Natural killer cell (primary cell): ENCODE data around the gene EPHB2. TPM values are rescaled to one million over a fixed set of nuclear protein-coding genes. Genes with fewer than 3 reads are reported as not detected.

Experiments used
- ATAC-seq, 3 donors: fragments of 150-1000 bp in 2 of 3; fragments of 200-7000 bp in 1 of 3; cut with Tn5 transposase; 1 replicate in 1 of 3; 2 replicates in 2 of 3; pipeline ENCODE4 v1.10.0; 2021; ENCODE audit warnings: mild to moderate bottlenecking in 2 of 3, moderate library complexity in 2 of 3
- DNase-seq, 2 donors: peaks; one replicate each; pipeline versions ENCODE4 v3.0.0 to v3.0.0-alpha.2; 2013 to 2021; ENCODE audit warnings: mixed read lengths in 1 of 2
- H3K27ac ChIP-seq: one replicate; pipeline ENCODE4 v1.5.1; 2013; ENCODE audit warnings: mild to moderate bottlenecking, low read length
- H3K27me3 ChIP-seq: one replicate; pipeline ENCODE4 v1.6.1; 2013; ENCODE audit warnings: low read length; ENCODE audit not compliant: control insufficient read depth, insufficient read depth
- H3K36me3 ChIP-seq: one replicate; pipeline ENCODE4 v1.6.1; 2013; ENCODE audit warnings: low read length; ENCODE audit not compliant: control insufficient read depth, insufficient read depth
- H3K4me1 ChIP-seq: one replicate; pipeline ENCODE4 v1.6.1; 2013; ENCODE audit warnings: low read length; ENCODE audit not compliant: control insufficient read depth, insufficient read depth
- H3K4me3 ChIP-seq: one replicate; pipeline ENCODE4 v1.5.1; 2013; ENCODE audit warnings: low read length
- H3K9me3 ChIP-seq: one replicate; pipeline ENCODE4 v1.6.1; 2013; ENCODE audit warnings: low read length; ENCODE audit not compliant: control insufficient read depth, insufficient read depth
- H3K27ac Mint-ChIP-seq, 2 donors: one replicate each; pipeline ENCODE4 v1.8.0; 2022; ENCODE audit warnings: mild to moderate bottlenecking in 2 of 2, mixed read lengths in 2 of 2, moderate library complexity in 1 of 2
- H3K27me3 Mint-ChIP-seq, 2 donors: one replicate each; pipeline ENCODE4 v1.8.0; 2022; ENCODE audit warnings: low read depth in 2 of 2, mixed read lengths in 2 of 2
- H3K36me3 Mint-ChIP-seq: one replicate; pipeline ENCODE4 v1.8.0; 2022; ENCODE audit warnings: mixed read lengths
- H3K4me1 Mint-ChIP-seq, 2 donors: one replicate each; pipeline ENCODE4 v1.8.0; 2022; ENCODE audit warnings: mixed read lengths in 2 of 2
- H3K4me3 Mint-ChIP-seq: one replicate; pipeline ENCODE4 v1.8.0; 2022; ENCODE audit warnings: mild to moderate bottlenecking, moderate library complexity, mixed read lengths
- H3K9me3 Mint-ChIP-seq, 2 donors: one replicate each; pipeline ENCODE4 v1.8.0; 2022; ENCODE audit warnings: mixed read lengths in 2 of 2
- CTCF ChIP-seq: fragments of 200-600 bp; IDR thresholded peaks from one replicate; pipeline ENCODE4 v1.8.0; 2022; ENCODE audit warnings: antibody characterized with exemption
- WGBS: methylation state at CpG from one replicate; pipeline ENCODE4 v1.1.7; 2013; ENCODE audit warnings: missing lambda C conversion rate; ENCODE audit not compliant: insufficient coverage; 5-methylcytosine and 5-hydroxymethylcytosine counted together
- intact Hi-C: fragments of 100-400 bp; cut with micrococcal nuclease; formaldehyde crosslinking; loops from one replicate; pipeline ENCODE4 v1.14.2; 2022
- total RNA-seq, 4 donors: library from RNA; stranded (reverse); fragments of 120-200 nt in 1 of 4; gene quantifications; one replicate each; pipeline versions ENCODE4 v1.2.3 to v1.2.4, GENCODE V29; 2013 to 2022

The EPHB2 gene
- total RNA-seq, 3 donors from 2014 or later (not counting 1 experiment from before 2014, with no cell fraction given) = 0.14 to 0.23 TPM; not detected in 1

DNA sequence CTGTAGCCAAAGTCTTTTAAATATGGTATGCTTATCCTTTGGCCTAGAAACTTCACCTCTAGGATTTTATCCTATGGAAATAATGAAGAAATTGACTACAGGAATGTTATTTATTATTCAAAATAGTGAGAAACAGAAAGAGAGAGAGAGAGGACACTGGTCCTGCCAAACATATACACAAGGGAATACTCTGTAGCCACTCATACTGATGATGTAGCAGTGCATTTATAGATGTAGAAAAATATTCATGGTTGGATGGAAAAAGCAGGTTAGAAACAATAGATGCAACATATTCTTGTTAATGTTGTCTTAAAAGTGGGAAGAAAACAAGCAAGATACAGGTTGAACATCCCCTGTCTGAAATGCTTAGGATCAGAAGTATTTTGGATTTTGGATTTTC lies 22.2 kb upstream of the EPHB2 start:
- no peak for TF ChIP-seq CTCF
- intact Hi-C loops = no loop called here
- no peaks in the 10 kb centered on the region for H3K27me3 ChIP-seq
- no peak overlapping the region for H3K27ac ChIP-seq
- no peak overlapping the region for H3K4me3 ChIP-seq
- Mint-ChIP-seq H3K4me3 (no peak overlapping the region), H3K27ac (no peak overlapping the region), H3K36me3 (no peaks in the 10 kb centered on the region), H3K4me1 (no peaks in the 10 kb centered on the region), H3K27me3 (peaks cover 16 to 29% of the 10 kb centered on the region in 2 donors), H3K9me3 (no peaks in the 10 kb centered on the region)
- ATAC-seq (no peak), DNase-seq (no peak)
- H3K36me3 ChIP-seq = no peaks in the 10 kb centered on the region
- H3K4me1 ChIP-seq = no peaks in the 10 kb centered on the region
- no peaks in the 10 kb centered on the region for H3K9me3 ChIP-seq

DNA sequence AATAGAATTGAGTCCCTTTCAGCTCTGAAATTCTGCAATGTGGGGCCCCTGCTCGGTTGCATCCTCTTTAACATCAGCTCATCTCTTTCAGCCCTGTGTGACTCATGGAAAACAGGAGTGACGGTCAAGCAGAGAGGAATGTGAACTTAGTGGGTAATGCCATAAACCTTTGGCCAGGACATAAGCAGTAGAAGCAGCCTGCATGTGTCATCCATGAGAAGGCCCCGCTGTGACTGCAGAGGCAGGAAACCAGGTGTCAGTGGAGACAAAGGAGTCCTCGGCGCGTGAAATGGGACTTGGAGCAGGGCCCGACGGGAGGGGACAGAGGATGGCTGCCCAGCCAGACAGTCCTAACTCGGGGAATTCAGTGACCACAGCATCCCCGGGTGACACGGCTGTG lies 21.1 kb upstream of the EPHB2 start:
- H3K36me3 Mint-ChIP-seq = no peaks in the 10 kb centered on the region

GRCh38 chr1:22691031-22691753 lies 19.4 kb upstream of the EPHB2 start:
- Histone ChIP-seq H3K36me3 (no peaks in the 10 kb centered on the region), H3K27me3 (no peaks in the 10 kb centered on the region), H3K4me3 (no peak overlapping the region), H3K4me1 (no peaks in the 10 kb centered on the region), H3K27ac (no peak overlapping the region), H3K9me3 (no peaks in the 10 kb centered on the region)
- Mint-ChIP-seq H3K4me3 (no peak overlapping the region), H3K9me3 (no peaks in the 10 kb centered on the region), H3K4me1 (no peaks in the 10 kb centered on the region), H3K27me3 (peaks cover 9 to 13% of the 10 kb centered on the region in 2 donors), H3K36me3 (no peaks in the 10 kb centered on the region), H3K27ac (no peak overlapping the region)
- 71% methylated on average over 7 of the region's 13 CpGs for WGBS
- DNase-seq (no peak), ATAC-seq (no peak)
- intact Hi-C loops = no loop called here
- no peak for TF ChIP-seq CTCF

More for the DNA sequence above, 21.1 kb upstream of the EPHB2 start:
- no peak for ATAC-seq
- Histone ChIP-seq H3K4me3 (no peak overlapping the region), H3K36me3 (no peaks in the 10 kb centered on the region), H3K27ac (no peak overlapping the region), H3K9me3 (no peaks in the 10 kb centered on the region), H3K27me3 (no peaks in the 10 kb centered on the region), H3K4me1 (no peaks in the 10 kb centered on the region)
- Mint-ChIP-seq H3K4me3 (no peak overlapping the region), H3K27ac (no peak overlapping the region), H3K27me3 (peaks cover 16 to 20% of the 10 kb centered on the region in 2 donors), H3K9me3 (no peaks in the 10 kb centered on the region), H3K4me1 (no peaks in the 10 kb centered on the region)
- DNase-seq = no peak
- TF ChIP-seq CTCF = no peak
- intact Hi-C loops = no loop called here
- 87% methylated on average over 11 of the region's 11 CpGs for WGBS

GRCh38 chr1:22694172-22694571 lies 16.5 kb upstream of the EPHB2 start:
- intact Hi-C loops = no loop called here
- DNase-seq = no peak

More at GRCh38 chr1:22694172-22694571, 16.5 kb upstream of the EPHB2 start:
- no peaks in the 10 kb centered on the region for H3K4me1 ChIP-seq
- no peak for TF ChIP-seq CTCF
- Mint-ChIP-seq H3K27me3 (peaks cover 0 to 4% of the 10 kb centered on the region in 2 donors), H3K36me3 (no peaks in the 10 kb centered on the region), H3K4me1 (no peaks in the 10 kb centered on the region), H3K9me3 (no peaks in the 10 kb centered on the region), H3K4me3 (no peak overlapping the region), H3K27ac (no peak overlapping the region)
- H3K4me3 ChIP-seq = no peak overlapping the region
- no peaks in the 10 kb centered on the region for H3K36me3 ChIP-seq
- H3K27ac ChIP-seq = no peak overlapping the region
- no peak for ATAC-seq
- WGBS = 87% methylated on average over 5 of the region's 5 CpGs
- H3K27me3 ChIP-seq = no peaks in the 10 kb centered on the region
- no peaks in the 10 kb centered on the region for H3K9me3 ChIP-seq
